Skeletal muscle satellite cell (primary cell): ENCODE results near the gene ZNF322.

Experiments
- H3K27me3 ChIP-seq: 2 replicates; pipeline ENCODE4 v1.7.0; 2013; ENCODE audit warnings: low read length; ENCODE audit not compliant: control insufficient read depth, insufficient read depth
- H3K36me3 ChIP-seq: 2 replicates; pipeline ENCODE4 v1.7.0; 2013; ENCODE audit warnings: mild to moderate bottlenecking, control low read depth, low read length; ENCODE audit not compliant: insufficient read depth
- H3K4me1 ChIP-seq: 2 replicates; pipeline ENCODE4 v1.7.0; 2013; ENCODE audit warnings: low read length; ENCODE audit not compliant: control insufficient read depth, insufficient read depth
- H3K4me2 ChIP-seq: 2 replicates; pipeline ENCODE4 v1.7.0; 2013; ENCODE audit warnings: mild to moderate bottlenecking, low read length
- H3K4me3 ChIP-seq: 2 replicates; pipeline ENCODE4 v1.7.0; 2013; ENCODE audit warnings: low read length
- H3K9ac ChIP-seq: 2 replicates; pipeline ENCODE4 v1.7.0; 2013; ENCODE audit warnings: mild to moderate bottlenecking, low read depth, low read length, moderate library complexity
- H3K9me3 ChIP-seq: replicated peaks from 2 replicates; pipeline ENCODE4 v1.7.0; 2013; ENCODE audit warnings: mild to moderate bottlenecking, control low read depth, low read length

The ZNF322 gene

DNA sequence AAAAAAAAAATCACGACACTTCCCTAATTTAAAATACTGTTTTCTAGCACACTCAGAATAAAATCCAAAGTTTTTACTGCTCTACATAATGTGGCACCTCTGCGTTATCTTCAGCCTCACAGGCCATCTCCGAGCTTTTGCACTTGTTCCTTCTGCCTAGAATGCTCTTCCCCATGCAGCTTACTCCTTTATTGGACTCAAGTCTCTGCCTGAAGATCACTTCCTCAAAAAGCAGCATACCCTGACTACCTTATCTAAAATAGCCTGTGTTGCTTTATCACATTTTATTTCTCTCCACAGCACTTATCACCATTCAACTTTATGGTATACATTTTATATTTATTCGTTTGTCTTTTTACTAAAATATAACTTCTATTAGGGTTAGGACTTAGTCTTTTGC is 2.3 kb downstream of the ZNF322 start:
- no peak overlapping the region for H3K4me3 ChIP-seq
- peaks cover 26% of the 10 kb centered on the region for H3K36me3 ChIP-seq
- H3K4me2 ChIP-seq = peak overlapping the region; percentile 84
- peaks cover 12% of the 10 kb centered on the region for H3K4me1 ChIP-seq
- H3K9me3 ChIP-seq = no peaks in the 10 kb centered on the region
- H3K27me3 ChIP-seq = peaks cover 1% of the 10 kb centered on the region
- H3K9ac ChIP-seq = no peak overlapping the region

- Histone ChIP-seq H3K4me1 (peaks cover 5% of the 10 kb centered on the region), H3K36me3 (peaks cover 30% of the 10 kb centered on the region), H3K9me3 (no peaks in the 10 kb centered on the region), H3K27me3 (no peaks in the 10 kb centered on the region), H3K9ac (no peak overlapping the region), H3K4me3 (no peak overlapping the region), H3K4me2 (no peak overlapping the region)
Measured at GRCh38 chr6:26653007-26653406, 6.5 kb downstream of the ZNF322 start.

DNA sequence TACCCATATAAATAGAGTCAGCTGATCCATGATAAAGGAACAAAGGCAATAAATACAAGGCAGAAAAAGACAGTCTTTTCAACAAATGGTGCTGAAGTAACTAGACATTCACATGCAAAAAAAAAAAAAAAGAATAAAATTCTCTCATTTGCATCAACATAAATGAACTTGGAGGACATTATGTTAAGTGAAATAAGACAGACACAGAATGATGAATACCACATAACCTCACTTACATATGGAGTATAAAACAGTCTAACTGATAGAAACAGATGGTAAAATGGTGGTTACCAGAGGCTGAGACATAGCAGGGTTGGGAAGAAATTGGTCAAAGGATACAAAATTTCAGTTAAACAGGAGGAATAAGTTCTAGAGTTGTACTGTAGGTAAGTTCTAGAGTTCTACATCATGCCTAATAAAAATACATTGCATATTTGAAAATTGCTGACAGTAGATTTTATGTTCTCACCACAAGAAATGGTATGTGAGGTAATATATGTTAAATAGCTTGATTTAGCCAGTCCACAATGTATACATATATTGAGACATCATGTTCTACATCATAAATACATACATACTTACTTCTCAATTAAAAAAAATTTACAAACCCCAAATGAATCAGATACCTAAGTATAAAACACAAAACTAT is 8.3 kb downstream of the ZNF322 start:
- peaks cover 30% of the 10 kb centered on the region for H3K36me3 ChIP-seq
- H3K4me1 ChIP-seq = no peaks in the 10 kb centered on the region
- H3K27me3 ChIP-seq = no peaks in the 10 kb centered on the region
- H3K4me3 ChIP-seq = no peak overlapping the region
- H3K9ac ChIP-seq = no peak overlapping the region
- H3K4me2 ChIP-seq = no peak overlapping the region
- no peaks in the 10 kb centered on the region for H3K9me3 ChIP-seq

DNA sequence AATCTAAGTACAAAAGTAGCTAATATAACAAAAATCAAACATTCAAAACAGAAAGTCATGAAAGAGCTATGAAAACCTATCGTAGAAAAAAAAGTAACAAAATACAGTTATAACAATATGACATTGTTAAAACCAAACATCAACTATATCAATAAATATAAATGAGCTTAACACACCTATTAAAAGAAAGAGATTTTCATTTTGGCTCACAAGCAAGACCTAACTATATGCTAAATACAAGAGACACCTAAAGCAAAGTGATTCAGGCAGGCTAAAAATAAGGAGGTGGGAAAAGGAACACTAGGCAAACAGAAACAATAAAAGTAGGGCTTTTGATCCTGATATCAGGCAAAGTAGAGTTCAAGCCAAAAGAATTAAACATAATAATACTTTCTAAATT is 13.5 kb downstream of the ZNF322 start:
- no peak overlapping the region for H3K4me2 ChIP-seq
- H3K36me3 ChIP-seq = peaks cover 33% of the 10 kb centered on the region
- H3K4me3 ChIP-seq = no peak overlapping the region
- H3K4me1 ChIP-seq = no peaks in the 10 kb centered on the region
- H3K27me3 ChIP-seq = no peaks in the 10 kb centered on the region
- H3K9ac ChIP-seq = no peak overlapping the region
- peaks cover 22% of the 10 kb centered on the region for H3K9me3 ChIP-seq

DNA sequence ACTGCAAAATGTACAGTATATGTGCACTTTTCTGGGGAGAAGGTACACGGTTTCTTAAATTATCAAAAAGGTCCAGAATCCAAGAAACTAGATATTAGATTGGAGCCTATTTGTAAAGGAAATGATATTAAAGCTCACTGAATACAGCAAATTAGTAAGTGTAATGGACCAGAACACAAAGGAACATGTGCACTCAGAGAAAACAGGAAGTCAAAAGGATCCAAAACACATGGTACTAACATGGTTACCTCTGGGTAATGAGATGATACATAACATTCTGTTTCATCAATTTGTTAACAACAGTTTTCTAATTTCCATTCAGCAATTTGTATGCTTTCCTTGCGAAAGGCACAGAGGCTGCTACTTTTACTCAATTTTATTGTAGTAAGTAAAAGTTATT is 18.7 kb downstream of the ZNF322 start:
- Histone ChIP-seq H3K9me3 (peaks cover 45% of the 10 kb centered on the region), H3K27me3 (no peaks in the 10 kb centered on the region), H3K4me3 (no peak overlapping the region), H3K4me1 (no peaks in the 10 kb centered on the region), H3K36me3 (peaks cover 59% of the 10 kb centered on the region), H3K4me2 (no peak overlapping the region), H3K9ac (no peak overlapping the region)

DNA sequence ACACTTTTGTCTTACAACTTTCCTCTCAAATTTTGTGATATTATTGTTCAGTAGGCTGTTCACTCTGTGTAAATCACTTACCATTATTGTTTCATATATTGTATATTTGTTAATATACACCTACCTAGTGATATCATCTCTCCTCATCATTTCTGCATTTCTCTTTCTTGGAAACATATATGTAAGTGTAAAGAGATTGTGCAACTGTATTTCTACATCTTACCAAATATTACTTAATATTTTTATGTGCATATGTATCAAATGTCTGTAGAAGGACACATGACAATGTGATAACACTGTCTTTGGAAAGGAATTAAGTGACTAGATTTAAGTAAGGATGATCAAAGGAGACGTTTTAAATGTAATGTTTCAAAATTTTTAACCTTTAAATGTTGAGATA is 30.2 kb downstream of the ZNF322 start:
- H3K36me3 ChIP-seq = peaks cover 12% of the 10 kb centered on the region
- peaks cover 4% of the 10 kb centered on the region for H3K9me3 ChIP-seq
- no peaks in the 10 kb centered on the region for H3K27me3 ChIP-seq

DNA sequence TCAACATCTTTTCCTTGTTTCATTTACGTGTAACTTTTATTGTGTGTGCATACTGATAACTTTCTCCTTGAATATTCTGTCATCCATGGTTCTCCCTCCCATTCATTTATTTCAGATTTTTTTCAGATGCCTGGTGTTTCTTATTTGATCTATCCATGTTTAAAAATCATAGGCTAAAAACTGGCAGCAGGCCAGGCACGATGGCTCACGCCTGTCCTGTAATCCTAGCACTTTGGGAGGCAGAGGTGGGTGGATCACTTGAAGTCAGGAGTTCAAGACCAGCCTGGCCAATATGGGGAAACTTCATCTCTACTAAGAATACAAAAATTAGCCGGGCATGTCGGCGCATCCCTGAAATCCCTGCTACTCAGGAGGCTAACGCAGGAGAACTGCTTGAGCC is 31.7 kb downstream of the ZNF322 start:
- no peak overlapping the region for H3K4me2 ChIP-seq
- H3K36me3 ChIP-seq = peaks cover 3% of the 10 kb centered on the region
- no peaks in the 10 kb centered on the region for H3K9me3 ChIP-seq
- no peak overlapping the region for H3K9ac ChIP-seq
- no peaks in the 10 kb centered on the region for H3K27me3 ChIP-seq
- no peaks in the 10 kb centered on the region for H3K4me1 ChIP-seq
- H3K4me3 ChIP-seq = no peak overlapping the region

More for the DNA sequence above, 30.2 kb downstream of the ZNF322 start:
- H3K4me1 ChIP-seq = no peaks in the 10 kb centered on the region
- no peak overlapping the region for H3K9ac ChIP-seq
- no peak overlapping the region for H3K4me3 ChIP-seq
- H3K4me2 ChIP-seq = no peak overlapping the region

- no peaks in the 10 kb centered on the region for H3K27me3 ChIP-seq
- no peak overlapping the region for H3K4me3 ChIP-seq
- no peaks in the 10 kb centered on the region for H3K36me3 ChIP-seq
- H3K9me3 ChIP-seq = no peaks in the 10 kb centered on the region
- no peaks in the 10 kb centered on the region for H3K4me1 ChIP-seq
- H3K4me2 ChIP-seq = no peak overlapping the region
- no peak overlapping the region for H3K9ac ChIP-seq
Measured at GRCh38 chr6:26624557-26624956, 35.0 kb downstream of the ZNF322 start.

- no peak overlapping the region for H3K4me3 ChIP-seq
- no peak overlapping the region for H3K9ac ChIP-seq
- no peaks in the 10 kb centered on the region for H3K9me3 ChIP-seq
- H3K4me1 ChIP-seq = no peaks in the 10 kb centered on the region
- no peaks in the 10 kb centered on the region for H3K36me3 ChIP-seq
- H3K27me3 ChIP-seq = no peaks in the 10 kb centered on the region
- H3K4me2 ChIP-seq = no peak overlapping the region
Measured at GRCh38 chr6:26623339-26623859, 36.1 kb downstream of the ZNF322 start.

- no peak overlapping the region for H3K4me3 ChIP-seq
- no peaks in the 10 kb centered on the region for H3K4me1 ChIP-seq
- peak overlapping the region; percentile 54 for H3K4me2 ChIP-seq
- H3K9ac ChIP-seq = no peak overlapping the region
- no peaks in the 10 kb centered on the region for H3K36me3 ChIP-seq
- H3K27me3 ChIP-seq = peaks cover 49% of the 10 kb centered on the region
- no peaks in the 10 kb centered on the region for H3K9me3 ChIP-seq
Measured at GRCh38 chr6:26613689-26614683, 45.6 kb downstream of the ZNF322 start.

DNA sequence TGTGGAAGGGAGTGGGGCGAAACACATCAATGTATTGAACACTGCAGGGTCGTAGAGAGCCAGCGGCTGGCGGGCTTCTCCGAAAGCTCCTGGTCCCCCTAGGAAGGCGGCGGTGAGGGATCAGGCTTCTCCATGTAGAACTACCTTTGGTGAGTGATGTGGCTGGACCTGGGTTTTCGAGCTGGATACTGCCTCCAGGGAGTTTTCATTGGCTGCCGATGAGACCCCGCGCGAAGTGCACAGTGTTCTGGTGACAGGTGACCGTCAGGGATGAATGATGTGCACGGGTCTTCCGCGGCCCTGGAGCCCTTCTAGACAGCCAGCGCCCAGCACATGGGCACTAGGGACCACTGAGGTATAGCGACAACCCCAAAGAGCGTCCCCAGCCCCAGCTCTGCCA is 46.3 kb downstream of the ZNF322 start:
- no peak overlapping the region for H3K4me2 ChIP-seq
- peaks cover 49% of the 10 kb centered on the region for H3K27me3 ChIP-seq
- no peaks in the 10 kb centered on the region for H3K36me3 ChIP-seq
- no peaks in the 10 kb centered on the region for H3K4me1 ChIP-seq
- no peak overlapping the region for H3K4me3 ChIP-seq
- H3K9ac ChIP-seq = no peak overlapping the region
- H3K9me3 ChIP-seq = no peaks in the 10 kb centered on the region
